ENCODE data around the gene RIT1.

DNA sequence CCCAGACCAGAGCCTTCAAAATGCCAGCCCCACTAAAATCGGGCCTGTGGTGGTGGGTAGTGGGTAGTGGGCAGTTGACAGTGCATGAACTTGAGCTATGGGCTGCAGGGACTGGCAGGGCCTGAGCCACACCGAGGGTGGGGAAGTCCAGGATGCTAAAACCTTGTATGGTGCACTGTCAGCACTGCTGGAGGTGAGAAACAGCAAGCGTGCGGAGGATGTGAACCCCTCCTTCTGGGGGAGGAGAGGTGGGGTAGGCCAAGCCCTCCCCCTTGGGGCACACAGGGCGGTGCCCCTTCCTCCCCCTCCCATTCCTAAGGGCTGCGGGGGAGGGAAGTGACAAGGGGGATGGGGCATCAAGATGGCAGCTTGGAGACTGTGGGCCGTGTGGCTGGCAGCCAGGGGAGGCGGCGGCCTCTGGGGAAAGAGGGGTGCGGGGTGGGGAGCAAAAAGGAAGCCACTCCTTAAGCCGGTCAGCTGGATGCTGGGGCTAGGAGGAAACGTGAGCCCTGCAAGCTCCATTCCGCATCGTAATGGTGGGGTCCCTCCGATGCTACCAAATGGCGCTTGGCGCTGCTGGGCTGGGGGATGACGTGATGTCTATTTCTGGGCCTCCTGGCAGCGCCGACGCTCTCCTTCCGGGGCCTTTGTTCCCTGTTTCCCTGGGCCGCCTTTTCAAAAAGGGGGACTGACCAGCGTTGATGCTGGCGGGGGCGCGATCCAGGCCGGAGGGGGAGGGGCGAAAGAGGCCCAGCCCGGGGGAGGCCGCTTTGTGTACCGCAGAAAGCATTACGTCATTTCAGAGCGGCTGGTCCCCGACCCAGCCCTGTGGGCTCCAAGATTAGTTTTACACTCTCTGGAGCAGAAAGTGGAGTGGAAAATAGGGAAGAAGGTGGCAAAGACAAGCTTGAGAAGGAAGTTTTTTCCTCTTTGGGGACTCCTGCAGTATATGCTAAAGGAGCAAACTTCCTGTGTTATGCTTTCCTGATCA is 51.0 kb downstream of the RIT1 start:
- TF ChIP-seq POLR2AphosphoS5 (IDR thresholded peaks at IDR 0.05; ENCODE audit: low read depth, low read length): no peak
- TF ChIP-seq, protein P1, sequence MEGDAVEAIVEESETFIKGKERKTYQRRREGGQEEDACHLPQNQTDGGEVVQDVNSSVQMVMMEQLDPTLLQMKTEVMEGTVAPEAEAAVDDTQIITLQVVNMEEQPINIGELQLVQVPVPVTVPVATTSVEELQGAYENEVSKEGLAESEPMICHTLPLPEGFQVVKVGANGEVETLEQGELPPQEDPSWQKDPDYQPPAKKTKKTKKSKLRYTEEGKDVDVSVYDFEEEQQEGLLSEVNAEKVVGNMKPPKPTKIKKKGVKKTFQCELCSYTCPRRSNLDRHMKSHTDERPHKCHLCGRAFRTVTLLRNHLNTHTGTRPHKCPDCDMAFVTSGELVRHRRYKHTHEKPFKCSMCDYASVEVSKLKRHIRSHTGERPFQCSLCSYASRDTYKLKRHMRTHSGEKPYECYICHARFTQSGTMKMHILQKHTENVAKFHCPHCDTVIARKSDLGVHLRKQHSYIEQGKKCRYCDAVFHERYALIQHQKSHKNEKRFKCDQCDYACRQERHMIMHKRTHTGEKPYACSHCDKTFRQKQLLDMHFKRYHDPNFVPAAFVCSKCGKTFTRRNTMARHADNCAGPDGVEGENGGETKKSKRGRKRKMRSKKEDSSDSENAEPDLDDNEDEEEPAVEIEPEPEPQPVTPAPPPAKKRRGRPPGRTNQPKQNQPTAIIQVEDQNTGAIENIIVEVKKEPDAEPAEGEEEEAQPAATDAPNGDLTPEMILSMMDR (IDR thresholded peaks at IDR 0.05): no peak
- TF ChIP-seq, protein P2, sequence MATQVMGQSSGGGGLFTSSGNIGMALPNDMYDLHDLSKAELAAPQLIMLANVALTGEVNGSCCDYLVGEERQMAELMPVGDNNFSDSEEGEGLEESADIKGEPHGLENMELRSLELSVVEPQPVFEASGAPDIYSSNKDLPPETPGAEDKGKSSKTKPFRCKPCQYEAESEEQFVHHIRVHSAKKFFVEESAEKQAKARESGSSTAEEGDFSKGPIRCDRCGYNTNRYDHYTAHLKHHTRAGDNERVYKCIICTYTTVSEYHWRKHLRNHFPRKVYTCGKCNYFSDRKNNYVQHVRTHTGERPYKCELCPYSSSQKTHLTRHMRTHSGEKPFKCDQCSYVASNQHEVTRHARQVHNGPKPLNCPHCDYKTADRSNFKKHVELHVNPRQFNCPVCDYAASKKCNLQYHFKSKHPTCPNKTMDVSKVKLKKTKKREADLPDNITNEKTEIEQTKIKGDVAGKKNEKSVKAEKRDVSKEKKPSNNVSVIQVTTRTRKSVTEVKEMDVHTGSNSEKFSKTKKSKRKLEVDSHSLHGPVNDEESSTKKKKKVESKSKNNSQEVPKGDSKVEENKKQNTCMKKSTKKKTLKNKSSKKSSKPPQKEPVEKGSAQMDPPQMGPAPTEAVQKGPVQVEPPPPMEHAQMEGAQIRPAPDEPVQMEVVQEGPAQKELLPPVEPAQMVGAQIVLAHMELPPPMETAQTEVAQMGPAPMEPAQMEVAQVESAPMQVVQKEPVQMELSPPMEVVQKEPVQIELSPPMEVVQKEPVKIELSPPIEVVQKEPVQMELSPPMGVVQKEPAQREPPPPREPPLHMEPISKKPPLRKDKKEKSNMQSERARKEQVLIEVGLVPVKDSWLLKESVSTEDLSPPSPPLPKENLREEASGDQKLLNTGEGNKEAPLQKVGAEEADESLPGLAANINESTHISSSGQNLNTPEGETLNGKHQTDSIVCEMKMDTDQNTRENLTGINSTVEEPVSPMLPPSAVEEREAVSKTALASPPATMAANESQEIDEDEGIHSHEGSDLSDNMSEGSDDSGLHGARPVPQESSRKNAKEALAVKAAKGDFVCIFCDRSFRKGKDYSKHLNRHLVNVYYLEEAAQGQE (IDR thresholded peaks at IDR 0.05; ENCODE audit: insufficient read depth in 1 of 2, low read depth in 2 of 2, low read length in 1 of 2): no peak
- no peak for TF ChIP-seq SIN3A (IDR thresholded peaks at IDR 0.05; ENCODE audit: borderline replicate concordance, insufficient read depth, low read depth, low read length)
- no peak for TF ChIP-seq TCF7L2 (IDR thresholded peaks at IDR 0.05; ENCODE audit: low read depth, low read length)

Data from Panc1 (cell line).